A673 (cell line): Measurements from ENCODE around the gene ABCB6.

Experiments used
- EZH2 ChIP-seq: fragments of 200-600 bp; sonication (generic); IDR thresholded peaks from 2 replicates; pipeline ENCODE4 v1.6.1; 2017; ENCODE audit warnings: borderline replicate concordance, low read depth, mild to moderate bottlenecking, mixed read lengths, antibody characterized with exemption, low read length; ENCODE audit not compliant: poor library complexity, severe bottlenecking
- TF ChIP-seq, protein P1 (sequence below): fragments of 300-800, 200-600 bp; sonication (generic); conservative IDR thresholded peaks from 2 replicates; pipeline ENCODE4 v1.5.1; 2017; ENCODE audit warnings: low read depth, mild to moderate bottlenecking, antibody characterized with exemption, low read length, moderate library complexity, mixed read lengths

DNA sequence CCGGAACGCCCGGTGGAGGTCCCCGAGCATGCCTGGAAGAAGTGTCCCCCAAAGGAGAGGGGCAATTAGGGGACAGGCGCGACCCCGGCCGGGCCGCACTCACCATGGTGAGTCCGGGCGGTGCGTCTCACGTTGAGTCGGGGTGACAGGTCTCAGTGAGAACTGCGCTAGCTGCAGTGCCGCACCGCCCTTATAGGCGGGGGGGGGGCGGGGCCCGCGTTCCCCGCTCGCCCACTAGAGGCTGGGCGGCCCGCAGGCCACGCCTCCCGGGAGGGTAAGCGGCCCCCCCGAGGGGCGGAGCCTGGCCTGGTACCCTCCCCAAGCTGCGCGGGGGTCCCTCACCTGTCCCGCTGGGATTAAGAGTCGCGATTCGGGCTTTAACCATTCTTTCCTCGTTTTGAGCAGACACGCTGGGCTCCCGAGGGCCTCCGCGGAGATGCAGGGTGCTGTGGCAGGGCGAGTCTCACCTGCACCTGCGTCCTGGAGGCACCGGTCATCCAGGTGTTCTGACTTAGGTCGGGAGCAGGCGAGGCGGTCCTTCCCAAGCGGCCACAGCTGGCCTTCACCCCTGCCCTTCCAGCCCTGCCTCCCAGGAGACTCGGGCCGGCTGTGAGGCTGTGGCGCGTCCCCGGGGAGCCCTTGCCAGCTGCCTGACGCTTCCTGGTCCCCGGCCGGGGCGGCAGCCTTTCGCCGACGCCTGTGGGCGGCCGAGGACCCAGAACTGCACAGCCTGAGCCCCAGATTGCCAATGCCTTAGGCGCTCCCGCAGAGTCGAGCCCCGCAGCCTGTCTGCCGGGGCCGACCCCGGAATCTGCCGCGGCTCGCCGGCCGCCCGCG lies 35.2 kb upstream of the ABCB6 start, which contains the start of gene TUBA4A:
- TF ChIP-seq, protein P1, sequence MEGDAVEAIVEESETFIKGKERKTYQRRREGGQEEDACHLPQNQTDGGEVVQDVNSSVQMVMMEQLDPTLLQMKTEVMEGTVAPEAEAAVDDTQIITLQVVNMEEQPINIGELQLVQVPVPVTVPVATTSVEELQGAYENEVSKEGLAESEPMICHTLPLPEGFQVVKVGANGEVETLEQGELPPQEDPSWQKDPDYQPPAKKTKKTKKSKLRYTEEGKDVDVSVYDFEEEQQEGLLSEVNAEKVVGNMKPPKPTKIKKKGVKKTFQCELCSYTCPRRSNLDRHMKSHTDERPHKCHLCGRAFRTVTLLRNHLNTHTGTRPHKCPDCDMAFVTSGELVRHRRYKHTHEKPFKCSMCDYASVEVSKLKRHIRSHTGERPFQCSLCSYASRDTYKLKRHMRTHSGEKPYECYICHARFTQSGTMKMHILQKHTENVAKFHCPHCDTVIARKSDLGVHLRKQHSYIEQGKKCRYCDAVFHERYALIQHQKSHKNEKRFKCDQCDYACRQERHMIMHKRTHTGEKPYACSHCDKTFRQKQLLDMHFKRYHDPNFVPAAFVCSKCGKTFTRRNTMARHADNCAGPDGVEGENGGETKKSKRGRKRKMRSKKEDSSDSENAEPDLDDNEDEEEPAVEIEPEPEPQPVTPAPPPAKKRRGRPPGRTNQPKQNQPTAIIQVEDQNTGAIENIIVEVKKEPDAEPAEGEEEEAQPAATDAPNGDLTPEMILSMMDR, result no peak
- TF ChIP-seq EZH2, result no peak
